Mesodermal cell (in vitro differentiated cells): ENCODE measurements around the gene IGSF21. TPM values are rescaled to one million over a fixed set of nuclear protein-coding genes. Genes with fewer than 3 reads are reported as not detected.

Experiments
- H3K27ac ChIP-seq: 2 replicates; pipeline ENCODE4 v1.7.0; 2013; ENCODE audit warnings: mild to moderate bottlenecking, low read depth, low read length, moderate library complexity; ENCODE audit not compliant: severe bottlenecking
- H3K36me3 ChIP-seq: 2 replicates; pipeline ENCODE4 v1.7.1; 2013; ENCODE audit warnings: mild to moderate bottlenecking, low read length, moderate library complexity; ENCODE audit not compliant: control insufficient read depth, insufficient read depth
- H3K4me1 ChIP-seq: one replicate; pipeline ENCODE4 v1.7.1; 2013; ENCODE audit warnings: mild to moderate bottlenecking, low read length; ENCODE audit not compliant: insufficient read depth, control insufficient read depth, poor library complexity, severe bottlenecking
- H3K4me3 ChIP-seq: 2 replicates; pipeline ENCODE4 v1.7.0; 2013; ENCODE audit warnings: low read length, control low read depth, mild to moderate bottlenecking; ENCODE audit not compliant: insufficient read depth, poor library complexity, severe bottlenecking; ENCODE audit errors: extremely low read depth
- H3K9me3 ChIP-seq: 2 replicates; pipeline ENCODE4 v1.7.1; 2013; ENCODE audit warnings: mild to moderate bottlenecking, low read length, moderate library complexity; ENCODE audit not compliant: control insufficient read depth
- WGBS, 2 experiments: methylation state at CpG; one replicate each; pipeline ENCODE4 v1.1.5; 2013; ENCODE audit warnings: missing lambda C conversion rate in 2 of 2; ENCODE audit not compliant: insufficient coverage in 2 of 2; 5-methylcytosine and 5-hydroxymethylcytosine counted together
- polyA plus RNA-seq, 2 experiments: library from polyadenylated mRNA; stranded (reverse); fragments of 50-300 nt; gene quantifications; one replicate each; pipeline ENCODE4 v1.2.3, GENCODE V29; 2013

IGSF21 gene
- polyA plus RNA-seq (2013, experiment 1 of 2), result 0.96 TPM
- not detected for polyA plus RNA-seq (2013, experiment 2 of 2)

DNA sequence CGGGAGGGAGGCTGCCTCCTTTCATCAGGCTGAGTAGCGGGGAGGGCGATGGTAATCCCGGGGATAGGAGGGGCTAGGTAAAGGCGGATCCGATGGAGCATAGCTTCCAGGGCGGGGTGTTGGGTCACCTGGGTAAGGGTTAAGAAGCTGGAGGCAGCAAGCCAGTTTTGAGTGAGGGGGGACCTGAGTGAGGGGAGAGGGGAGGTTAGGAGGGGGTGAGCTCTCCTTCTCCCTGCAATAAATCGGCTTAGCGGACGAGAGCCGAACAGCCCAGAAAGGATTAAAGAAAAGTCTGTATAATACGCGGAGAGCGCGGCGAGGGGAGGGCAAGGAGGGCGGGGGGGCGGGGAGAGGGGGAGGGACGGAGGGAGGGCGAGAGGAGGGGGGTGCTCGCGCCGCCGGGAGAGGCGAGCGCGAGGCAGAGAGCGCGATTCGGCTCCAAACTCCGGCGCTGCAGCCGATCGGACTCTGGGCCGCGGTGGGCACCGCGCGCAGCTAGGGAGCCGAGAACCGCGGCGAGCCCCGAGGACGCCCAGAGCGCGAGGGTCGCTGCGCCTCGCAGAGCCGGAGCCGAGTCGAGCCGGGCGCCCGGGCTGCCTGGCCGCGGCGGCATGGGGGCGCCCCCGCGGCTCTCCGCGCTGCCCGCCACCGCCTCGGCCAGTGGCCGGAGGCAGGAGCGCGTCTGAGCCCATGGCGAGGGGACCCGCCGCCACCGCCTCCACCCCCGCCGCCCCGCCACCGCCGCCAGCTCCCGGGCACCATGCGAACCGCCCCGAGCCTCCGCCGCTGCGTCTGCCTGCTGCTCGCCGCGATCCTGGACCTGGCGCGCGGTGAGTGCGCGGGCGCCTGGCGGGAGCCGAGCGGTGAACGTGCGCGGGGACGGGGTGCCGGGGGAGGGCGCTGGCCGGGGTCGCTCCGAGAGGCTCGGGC lies at the start of gene IGSF21:
IGSF21 (plus strand) TSS at position 430 of the 930 bp plus-strand sequence; CDS start at position 761, 331 bp downstream.
- WGBS, 2 experiments, result 0 to 1% methylated on average over 38 to 47 of the region's 108 CpGs
- no peaks in the 10 kb centered on the region for H3K36me3 ChIP-seq
- peaks cover 22% of the 10 kb centered on the region for H3K4me1 ChIP-seq
- H3K4me3 ChIP-seq, result peak within 1 kb of the TSS; percentile 8
- H3K27ac ChIP-seq, result no peak within 1 kb of the TSS
- no peaks in the 10 kb centered on the region for H3K9me3 ChIP-seq

DNA sequence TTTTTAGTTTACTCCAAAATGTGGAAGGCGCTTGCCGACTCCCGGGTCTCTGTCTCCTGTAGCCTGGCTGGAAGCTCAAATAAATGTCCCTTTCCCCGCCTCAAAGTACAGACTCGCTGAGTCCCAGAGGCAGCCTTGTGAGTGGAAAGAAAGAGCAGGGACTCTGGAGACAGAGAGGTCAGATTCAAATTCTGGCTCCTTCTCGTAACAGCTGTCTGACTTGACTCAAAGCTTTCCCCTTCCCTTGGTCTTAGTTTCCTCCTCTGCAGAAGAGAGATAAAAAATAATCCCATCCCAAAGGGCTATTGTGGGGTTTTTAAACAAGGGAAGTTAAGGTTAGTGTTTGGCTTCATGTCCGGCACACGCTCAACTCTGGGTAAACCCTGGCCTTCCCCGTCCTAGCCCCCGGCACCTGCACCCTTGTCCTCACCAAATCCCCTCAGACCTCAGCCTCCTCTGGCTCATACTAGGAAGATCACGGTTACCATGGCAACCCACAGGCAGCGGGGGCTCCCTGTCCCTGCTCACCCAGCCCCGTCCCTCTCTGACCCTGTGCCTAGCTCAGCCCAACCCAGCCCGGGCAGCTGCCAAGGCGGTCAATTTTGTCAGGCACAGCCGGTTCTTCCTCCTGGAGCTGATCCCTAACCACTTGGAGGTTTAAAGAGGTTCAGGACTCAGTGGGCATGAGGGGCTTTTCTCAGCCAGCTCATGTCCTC lies 49.2 kb upstream of the IGSF21 start:
- Histone ChIP-seq H3K9me3 (no peaks in the 10 kb centered on the region), H3K27ac (no peak overlapping the region), H3K4me1 (no peaks in the 10 kb centered on the region), H3K36me3 (no peaks in the 10 kb centered on the region), H3K4me3 (no peak overlapping the region)
- WGBS, 2 experiments, result 60 to 83% methylated on average over 8 to 11 of the region's 16 CpGs

GRCh38 chr1:18058981-18059605 lies 48.5 kb upstream of the IGSF21 start:
- H3K4me3 ChIP-seq, result no peak overlapping the region
- no peak overlapping the region for H3K27ac ChIP-seq
- no peaks in the 10 kb centered on the region for H3K9me3 ChIP-seq
- H3K36me3 ChIP-seq, result no peaks in the 10 kb centered on the region
- H3K4me1 ChIP-seq, result no peaks in the 10 kb centered on the region
- WGBS, 2 experiments, result 77 to 91% methylated on average over 3 to 6 of the region's 7 CpGs

DNA sequence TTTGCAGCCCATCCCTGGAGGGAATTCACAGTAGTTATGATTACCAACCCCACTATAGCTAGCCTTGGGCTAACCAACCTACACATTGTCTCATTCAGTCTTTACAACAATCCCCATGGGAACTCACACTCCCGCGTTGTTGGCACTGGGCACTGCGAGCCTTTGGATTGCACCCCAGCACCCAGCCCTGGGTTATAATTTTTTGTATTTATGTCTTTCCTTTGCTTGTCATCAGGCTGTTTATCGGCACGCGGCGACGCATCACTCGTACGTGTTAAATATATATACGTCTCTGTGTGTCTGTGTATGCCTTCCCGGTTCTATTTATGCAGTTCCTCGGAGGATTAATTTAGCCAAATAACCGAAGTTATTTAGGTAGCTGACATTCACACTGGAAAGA lies 47.2 kb upstream of the IGSF21 start:
- H3K4me1 ChIP-seq, result no peaks in the 10 kb centered on the region
- H3K27ac ChIP-seq, result no peak overlapping the region
- no peaks in the 10 kb centered on the region for H3K9me3 ChIP-seq
- WGBS, 2 experiments, result 90 to 91% methylated on average over 11 of the region's 14 CpGs
- H3K36me3 ChIP-seq, result no peaks in the 10 kb centered on the region
- no peak overlapping the region for H3K4me3 ChIP-seq

DNA sequence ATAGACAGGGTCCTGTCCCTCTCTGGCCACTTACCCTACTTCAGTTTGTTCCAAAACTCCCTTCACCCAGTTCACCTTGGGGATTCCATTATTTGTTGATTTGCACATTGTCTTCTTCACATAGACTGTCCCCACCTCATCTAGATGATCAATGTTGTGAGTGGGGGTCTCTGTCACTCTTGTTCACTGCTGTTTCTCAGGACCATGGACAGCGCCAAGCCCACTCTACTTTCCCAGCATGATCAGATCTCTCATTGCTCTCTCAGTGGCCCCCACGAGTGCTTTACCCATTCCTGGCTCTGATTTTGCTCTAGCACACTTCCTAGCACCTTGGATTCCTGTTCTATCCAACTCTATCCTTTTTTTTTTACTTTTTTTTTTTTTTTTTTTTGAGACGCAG lies 45.4 kb upstream of the IGSF21 start:
- Histone ChIP-seq H3K36me3 (no peaks in the 10 kb centered on the region), H3K9me3 (no peaks in the 10 kb centered on the region), H3K4me1 (no peaks in the 10 kb centered on the region), H3K27ac (no peak overlapping the region), H3K4me3 (no peak overlapping the region)
- 64% methylated on average over 2 of the region's 3 CpGs for WGBS, 2 experiments

DNA sequence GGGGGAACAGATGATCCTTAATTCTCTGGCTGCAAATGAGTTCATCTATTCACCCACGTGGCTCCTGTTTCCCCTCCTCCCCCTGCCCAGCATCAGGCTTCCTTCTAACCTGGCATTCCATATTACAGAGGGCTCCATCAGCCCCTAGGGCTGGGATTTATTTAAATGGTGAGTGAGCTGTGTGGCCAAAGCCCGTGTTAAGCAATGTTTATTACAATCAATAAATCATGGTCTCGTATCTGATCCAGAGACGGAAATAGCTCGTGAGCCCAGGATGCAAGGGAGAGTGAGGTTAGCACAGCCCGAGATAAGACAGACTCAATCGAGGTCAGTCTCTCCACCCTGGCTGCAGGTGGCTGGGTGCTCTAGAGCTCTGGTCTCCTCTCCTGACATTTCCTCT lies 43.1 kb upstream of the IGSF21 start:
- Histone ChIP-seq H3K27ac (no peak overlapping the region), H3K9me3 (no peaks in the 10 kb centered on the region), H3K4me3 (no peak overlapping the region), H3K4me1 (no peaks in the 10 kb centered on the region), H3K36me3 (no peaks in the 10 kb centered on the region)
- WGBS, 2 experiments, result 81 to 94% methylated on average over 5 of the region's 7 CpGs

GRCh38 chr1:18066576-18066975 lies 41.0 kb upstream of the IGSF21 start:
- 73 to 100% methylated on average over 2 to 3 of the region's 5 CpGs for WGBS, 2 experiments
- H3K36me3 ChIP-seq, result no peaks in the 10 kb centered on the region
- no peaks in the 10 kb centered on the region for H3K9me3 ChIP-seq
- H3K4me1 ChIP-seq, result no peaks in the 10 kb centered on the region
- H3K4me3 ChIP-seq, result no peak overlapping the region
- H3K27ac ChIP-seq, result no peak overlapping the region

DNA sequence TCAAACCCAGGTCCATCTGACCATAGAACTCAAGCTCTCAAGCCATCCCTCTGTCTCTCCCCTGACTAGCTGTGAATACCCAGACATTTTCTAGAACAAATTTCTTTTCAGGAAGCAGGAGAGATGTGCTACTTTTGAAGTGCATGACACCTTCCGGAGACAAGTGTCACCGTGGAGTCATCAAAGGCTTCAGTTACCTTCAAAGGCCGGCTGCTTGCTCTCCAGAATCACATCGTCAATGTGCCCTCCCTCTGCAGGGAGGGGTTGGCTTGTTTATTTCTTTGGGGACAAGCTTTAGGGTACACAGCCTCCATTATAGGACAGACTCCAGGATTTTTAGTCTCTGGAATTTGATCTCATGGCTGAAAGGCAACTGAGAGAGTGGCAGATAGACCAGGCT lies 37.7 kb upstream of the IGSF21 start:
- H3K4me1 ChIP-seq, result no peaks in the 10 kb centered on the region
- H3K36me3 ChIP-seq, result no peaks in the 10 kb centered on the region
- 78 to 90% methylated on average over 3 to 4 of the region's 4 CpGs for whole genome bisulfite sequencing, 2 experiments
- no peaks in the 10 kb centered on the region for H3K9me3 ChIP-seq
- H3K27ac ChIP-seq, result no peak overlapping the region
- no peak overlapping the region for H3K4me3 ChIP-seq

- WGBS, 2 experiments, result 89% methylated on average over 7 to 9 of the region's 9 CpGs
- Histone ChIP-seq H3K4me1 (no peaks in the 10 kb centered on the region), H3K4me3 (no peak overlapping the region), H3K27ac (no peak overlapping the region), H3K9me3 (no peaks in the 10 kb centered on the region), H3K36me3 (no peaks in the 10 kb centered on the region)
Observed at GRCh38 chr1:18072066-18072465, 35.5 kb upstream of the IGSF21 start.

DNA sequence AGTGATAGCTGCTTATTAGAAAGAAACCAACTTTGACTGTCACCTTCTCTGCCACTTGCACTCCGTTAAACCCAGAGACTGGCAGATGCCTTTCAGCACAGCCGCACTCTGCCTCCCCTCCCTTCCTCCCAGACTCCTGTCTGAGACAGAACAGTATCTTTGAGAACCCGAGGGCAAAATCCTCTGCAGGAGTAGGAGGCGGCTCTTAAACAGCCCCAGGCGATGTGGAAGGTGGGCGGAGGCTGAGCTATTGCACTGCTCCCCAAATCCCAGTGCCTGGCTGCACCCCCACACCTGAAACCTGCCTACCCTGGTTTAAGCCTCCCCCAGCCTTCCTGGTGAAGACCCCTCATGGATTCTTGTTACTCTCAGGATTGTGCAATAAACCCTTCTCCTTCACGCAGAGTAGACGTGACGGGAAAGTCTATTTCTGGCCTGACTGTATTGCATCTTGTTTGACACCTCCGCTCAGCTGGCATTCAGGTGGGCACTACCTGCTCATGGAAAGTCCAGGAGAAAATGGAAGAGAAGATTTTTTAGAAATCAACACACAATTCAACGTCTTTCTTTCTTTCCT lies 34.4 kb upstream of the IGSF21 start:
- no peaks in the 10 kb centered on the region for H3K9me3 ChIP-seq
- H3K4me1 ChIP-seq, result no peaks in the 10 kb centered on the region
- 87 to 94% methylated on average over 8 to 10 of the region's 11 CpGs for WGBS, 2 experiments
- H3K27ac ChIP-seq, result no peak overlapping the region
- H3K36me3 ChIP-seq, result no peaks in the 10 kb centered on the region
- no peak overlapping the region for H3K4me3 ChIP-seq
